GM12872 (cell line): ENCODE results near the gene RAB37.

ENCODE experiments used
- TF ChIP-seq, protein P1 (sequence below): IDR thresholded peaks from 3 replicates; pipeline ENCODE4 v1.5.1; 2011; ENCODE audit warnings: low read depth, mild to moderate bottlenecking, low read length, moderate library complexity; ENCODE audit not compliant: insufficient read depth

RAB37 gene

GRCh38 chr17:74733365-74734122, 3.5 kb upstream of the RAB37 start:
- TF ChIP-seq, protein P1, sequence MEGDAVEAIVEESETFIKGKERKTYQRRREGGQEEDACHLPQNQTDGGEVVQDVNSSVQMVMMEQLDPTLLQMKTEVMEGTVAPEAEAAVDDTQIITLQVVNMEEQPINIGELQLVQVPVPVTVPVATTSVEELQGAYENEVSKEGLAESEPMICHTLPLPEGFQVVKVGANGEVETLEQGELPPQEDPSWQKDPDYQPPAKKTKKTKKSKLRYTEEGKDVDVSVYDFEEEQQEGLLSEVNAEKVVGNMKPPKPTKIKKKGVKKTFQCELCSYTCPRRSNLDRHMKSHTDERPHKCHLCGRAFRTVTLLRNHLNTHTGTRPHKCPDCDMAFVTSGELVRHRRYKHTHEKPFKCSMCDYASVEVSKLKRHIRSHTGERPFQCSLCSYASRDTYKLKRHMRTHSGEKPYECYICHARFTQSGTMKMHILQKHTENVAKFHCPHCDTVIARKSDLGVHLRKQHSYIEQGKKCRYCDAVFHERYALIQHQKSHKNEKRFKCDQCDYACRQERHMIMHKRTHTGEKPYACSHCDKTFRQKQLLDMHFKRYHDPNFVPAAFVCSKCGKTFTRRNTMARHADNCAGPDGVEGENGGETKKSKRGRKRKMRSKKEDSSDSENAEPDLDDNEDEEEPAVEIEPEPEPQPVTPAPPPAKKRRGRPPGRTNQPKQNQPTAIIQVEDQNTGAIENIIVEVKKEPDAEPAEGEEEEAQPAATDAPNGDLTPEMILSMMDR, result no peak

DNA sequence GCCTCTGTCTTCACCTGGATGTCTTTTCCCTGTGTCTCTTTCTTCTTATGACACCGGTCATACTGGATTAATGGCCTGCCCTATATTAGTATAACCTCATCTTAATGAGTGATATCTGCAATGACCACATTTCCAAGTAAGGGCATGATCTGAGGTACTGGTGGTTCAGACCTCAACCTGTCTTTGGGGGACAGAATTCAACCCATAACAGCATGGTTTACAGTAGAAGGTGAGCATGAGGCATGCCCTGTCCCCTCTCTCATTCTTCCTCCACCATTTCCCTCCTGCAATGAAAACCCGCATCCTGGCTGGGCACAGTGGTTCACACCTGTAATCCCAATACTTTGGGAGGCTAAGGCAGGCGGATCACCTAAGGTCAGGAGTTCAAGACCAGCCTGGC, 2.8 kb upstream of the RAB37 start:
- TF ChIP-seq, protein P1, result no peak

GRCh38 chr17:74737299-74738050, 419 bp downstream of the RAB37 start:
- TF ChIP-seq, protein P1, result peak; percentile 63

DNA sequence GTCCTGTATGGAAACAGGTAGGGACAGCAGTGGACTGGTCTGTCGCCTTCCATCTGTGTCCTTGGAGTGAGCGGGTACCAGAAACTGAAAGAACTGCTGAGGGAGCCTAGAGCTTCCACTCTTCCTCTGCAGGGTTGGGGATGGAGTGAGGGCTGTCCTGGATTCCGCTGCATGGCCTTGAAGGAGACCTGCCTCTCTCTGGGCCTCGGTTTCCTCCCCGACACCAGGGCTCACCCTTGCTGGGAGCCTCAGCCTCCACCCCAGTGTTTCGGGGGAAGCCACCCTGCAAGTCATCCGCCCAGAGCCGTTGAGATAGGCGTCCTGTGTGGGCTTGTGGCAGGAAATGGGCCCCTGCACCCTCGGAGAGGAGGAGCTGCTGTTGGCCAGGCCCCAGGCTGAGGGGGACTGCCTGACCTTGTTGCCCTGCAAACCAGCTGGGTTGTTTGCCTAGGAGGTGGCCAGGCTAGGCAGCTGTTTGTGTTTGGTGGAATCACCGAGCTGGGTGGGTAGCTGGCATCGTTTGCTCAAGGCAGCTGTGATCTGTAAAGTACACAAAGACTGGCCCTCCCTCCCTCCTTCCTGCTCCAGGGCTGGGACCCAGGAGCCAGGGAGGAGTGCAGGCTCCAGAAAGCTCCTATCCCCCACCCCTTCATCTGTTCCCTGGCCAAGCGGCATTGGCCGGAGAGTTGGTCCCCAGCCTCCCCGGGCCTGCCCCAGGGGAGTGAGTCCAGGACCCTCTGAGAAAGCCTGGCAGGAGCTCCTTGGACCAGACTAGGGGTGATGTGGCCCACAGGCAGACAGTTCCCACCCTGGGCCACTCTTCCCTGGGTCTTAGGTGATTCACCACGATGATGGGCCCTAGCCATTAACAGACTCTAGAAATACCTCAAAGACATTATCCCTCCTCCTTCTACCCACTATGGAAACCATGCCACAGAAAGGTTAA, 1.3 kb downstream of the RAB37 start:
- TF ChIP-seq, protein P1, result no peak

- TF ChIP-seq, protein P1, result no peak
Observed at GRCh38 chr17:74739227-74739831, 2.3 kb downstream of the RAB37 start.

GRCh38 chr17:74740173-74740572, 3.1 kb downstream of the RAB37 start:
- TF ChIP-seq, protein P1, result no peak
